Measurements from ENCODE around the gene S1PR3.

S1PR3 gene

GRCh38 chr9:89000371-89000781, 9.1 kb downstream of the S1PR3 start:
- H3K27me3 ChIP-seq (ENCODE audit: control insufficient read depth in 1 of 2, insufficient read depth in 2 of 2, low read length in 2 of 2), result no peaks in the 10 kb centered on the region
- H3K9me3 ChIP-seq (ENCODE audit: control insufficient read depth in 2 of 2, low read length in 2 of 2), result no peaks in the 10 kb centered on the region
- peaks cover 23 to 24% of the 10 kb centered on the region in 2 donors for H3K36me3 ChIP-seq (ENCODE audit: control insufficient read depth in 2 of 2, insufficient read depth in 2 of 2, low read length in 2 of 2)
- H3K27ac ChIP-seq (ENCODE audit: low read length), result peak overlapping the region; percentile 60
- peak overlapping the region in 1 of 2 donors; percentile 64 for H3K4me3 ChIP-seq (ENCODE audit: low read length in 2 of 2)
- peak overlapping the region in 1 of 2 donors; percentile 1 for H3K9ac ChIP-seq (ENCODE audit: low read length in 2 of 2)
- peaks cover 61% of the 10 kb centered on the region for H3K4me1 ChIP-seq (ENCODE audit: control insufficient read depth, insufficient read depth, low read length)

- Histone ChIP-seq H3K27ac (ENCODE audit: low read length) (peak overlapping the region; percentile 60), H3K9ac (ENCODE audit: low read length in 2 of 2) (peak overlapping the region; percentile 1 to 21)
These were observed 10.0 kb downstream of the S1PR3 start for GRCh38 chr9:89000973-89001916.

GRCh38 chr9:89001917-89002540, 10.8 kb downstream of the S1PR3 start:
- no peak overlapping the region for H3K9ac ChIP-seq (ENCODE audit: low read length in 2 of 2)
- peak overlapping the region; percentile 60 for H3K27ac ChIP-seq (ENCODE audit: low read length)
- peaks cover 49% of the 10 kb centered on the region for H3K4me1 ChIP-seq (ENCODE audit: control insufficient read depth, insufficient read depth, low read length)
- H3K9me3 ChIP-seq (ENCODE audit: control insufficient read depth in 2 of 2, low read length in 2 of 2), result no peaks in the 10 kb centered on the region
- H3K36me3 ChIP-seq (ENCODE audit: control insufficient read depth in 2 of 2, insufficient read depth in 2 of 2, low read length in 2 of 2), result peaks cover 21 to 24% of the 10 kb centered on the region in 2 donors
- no peaks in the 10 kb centered on the region for H3K27me3 ChIP-seq (ENCODE audit: control insufficient read depth in 1 of 2, insufficient read depth in 2 of 2, low read length in 2 of 2)
- H3K4me3 ChIP-seq (ENCODE audit: low read length in 2 of 2), result no peak overlapping the region

More at GRCh38 chr9:89000973-89001916, 10.0 kb downstream of the S1PR3 start:
- peaks cover 22 to 24% of the 10 kb centered on the region in 2 donors for H3K36me3 ChIP-seq (ENCODE audit: control insufficient read depth in 2 of 2, insufficient read depth in 2 of 2, low read length in 2 of 2)
- no peaks in the 10 kb centered on the region for H3K27me3 ChIP-seq (ENCODE audit: control insufficient read depth in 1 of 2, insufficient read depth in 2 of 2, low read length in 2 of 2)
- H3K9me3 ChIP-seq (ENCODE audit: control insufficient read depth in 2 of 2, low read length in 2 of 2), result no peaks in the 10 kb centered on the region
- peak overlapping the region; percentile 31 to 64 for H3K4me3 ChIP-seq (ENCODE audit: low read length in 2 of 2)
- peaks cover 56% of the 10 kb centered on the region for H3K4me1 ChIP-seq (ENCODE audit: control insufficient read depth, insufficient read depth, low read length)

GRCh38 chr9:89002987-89003386, 11.7 kb downstream of the S1PR3 start:
- Histone ChIP-seq H3K27ac (ENCODE audit: low read length) (no peak overlapping the region), H3K27me3 (ENCODE audit: control insufficient read depth in 1 of 2, insufficient read depth in 2 of 2, low read length in 2 of 2) (no peaks in the 10 kb centered on the region), H3K9ac (ENCODE audit: low read length in 2 of 2) (no peak overlapping the region), H3K4me1 (ENCODE audit: control insufficient read depth, insufficient read depth, low read length) (peaks cover 40% of the 10 kb centered on the region), H3K9me3 (ENCODE audit: control insufficient read depth in 2 of 2, low read length in 2 of 2) (no peaks in the 10 kb centered on the region), H3K36me3 (ENCODE audit: control insufficient read depth in 2 of 2, insufficient read depth in 2 of 2, low read length in 2 of 2) (peaks cover 23 to 24% of the 10 kb centered on the region in 2 donors), H3K4me3 (ENCODE audit: low read length in 2 of 2) (no peak overlapping the region)

- H3K4me3 ChIP-seq (ENCODE audit: low read length in 2 of 2), result no peak overlapping the region
- no peaks in the 10 kb centered on the region for H3K27me3 ChIP-seq (ENCODE audit: control insufficient read depth in 1 of 2, insufficient read depth in 2 of 2, low read length in 2 of 2)
- H3K27ac ChIP-seq (ENCODE audit: low read length), result no peak overlapping the region
- H3K36me3 ChIP-seq (ENCODE audit: control insufficient read depth in 2 of 2, insufficient read depth in 2 of 2, low read length in 2 of 2), result peaks cover 23 to 24% of the 10 kb centered on the region in 2 donors
- no peaks in the 10 kb centered on the region for H3K9me3 ChIP-seq (ENCODE audit: control insufficient read depth in 2 of 2, low read length in 2 of 2)
- H3K4me1 ChIP-seq (ENCODE audit: control insufficient read depth, insufficient read depth, low read length), result peaks cover 21% of the 10 kb centered on the region
- H3K9ac ChIP-seq (ENCODE audit: low read length in 2 of 2), result no peak overlapping the region
These were observed 14.1 kb downstream of the S1PR3 start for GRCh38 chr9:89005323-89005722.

- no peak overlapping the region for H3K27ac ChIP-seq (ENCODE audit: low read length)
- no peaks in the 10 kb centered on the region for H3K9me3 ChIP-seq (ENCODE audit: control insufficient read depth in 2 of 2, low read length in 2 of 2)
- no peaks in the 10 kb centered on the region for H3K27me3 ChIP-seq (ENCODE audit: control insufficient read depth in 1 of 2, insufficient read depth in 2 of 2, low read length in 2 of 2)
- peaks cover 12% of the 10 kb centered on the region for H3K4me1 ChIP-seq (ENCODE audit: control insufficient read depth, insufficient read depth, low read length)
- H3K9ac ChIP-seq (ENCODE audit: low read length in 2 of 2), result no peak overlapping the region
- peaks cover 23 to 24% of the 10 kb centered on the region in 2 donors for H3K36me3 ChIP-seq (ENCODE audit: control insufficient read depth in 2 of 2, insufficient read depth in 2 of 2, low read length in 2 of 2)
- no peak overlapping the region for H3K4me3 ChIP-seq (ENCODE audit: low read length in 2 of 2)
These were observed 15.0 kb downstream of the S1PR3 start for GRCh38 chr9:89006267-89006666.

GRCh38 chr9:89006996-89007967, 16.0 kb downstream of the S1PR3 start:
- Histone ChIP-seq H3K27me3 (ENCODE audit: control insufficient read depth in 1 of 2, insufficient read depth in 2 of 2, low read length in 2 of 2) (no peaks in the 10 kb centered on the region), H3K4me1 (ENCODE audit: control insufficient read depth, insufficient read depth, low read length) (peaks cover 5% of the 10 kb centered on the region), H3K36me3 (ENCODE audit: control insufficient read depth in 2 of 2, insufficient read depth in 2 of 2, low read length in 2 of 2) (peaks cover 18 to 20% of the 10 kb centered on the region in 2 donors), H3K27ac (ENCODE audit: low read length) (no peak overlapping the region), H3K9me3 (ENCODE audit: control insufficient read depth in 2 of 2, low read length in 2 of 2) (no peaks in the 10 kb centered on the region), H3K9ac (ENCODE audit: low read length in 2 of 2) (no peak overlapping the region), H3K4me3 (ENCODE audit: low read length in 2 of 2) (no peak overlapping the region)

GRCh38 chr9:89008055-89008743, 16.9 kb downstream of the S1PR3 start:
- Histone ChIP-seq H3K9me3 (ENCODE audit: control insufficient read depth in 2 of 2, low read length in 2 of 2) (no peaks in the 10 kb centered on the region), H3K9ac (ENCODE audit: low read length in 2 of 2) (no peak overlapping the region), H3K36me3 (ENCODE audit: control insufficient read depth in 2 of 2, insufficient read depth in 2 of 2, low read length in 2 of 2) (peaks cover 9 to 11% of the 10 kb centered on the region in 2 donors), H3K4me1 (ENCODE audit: control insufficient read depth, insufficient read depth, low read length) (peaks cover 5% of the 10 kb centered on the region), H3K27me3 (ENCODE audit: control insufficient read depth in 1 of 2, insufficient read depth in 2 of 2, low read length in 2 of 2) (no peaks in the 10 kb centered on the region), H3K27ac (ENCODE audit: low read length) (no peak overlapping the region), H3K4me3 (ENCODE audit: low read length in 2 of 2) (no peak overlapping the region)

- no peaks in the 10 kb centered on the region for H3K27me3 ChIP-seq (ENCODE audit: control insufficient read depth in 1 of 2, insufficient read depth in 2 of 2, low read length in 2 of 2)
- H3K4me3 ChIP-seq (ENCODE audit: low read length in 2 of 2), result no peak overlapping the region
- peaks cover 5% of the 10 kb centered on the region for H3K4me1 ChIP-seq (ENCODE audit: control insufficient read depth, insufficient read depth, low read length)
- no peak overlapping the region for H3K9ac ChIP-seq (ENCODE audit: low read length in 2 of 2)
- H3K27ac ChIP-seq (ENCODE audit: low read length), result no peak overlapping the region
- H3K36me3 ChIP-seq (ENCODE audit: control insufficient read depth in 2 of 2, insufficient read depth in 2 of 2, low read length in 2 of 2), result peaks cover 5 to 7% of the 10 kb centered on the region in 2 donors
- no peaks in the 10 kb centered on the region for H3K9me3 ChIP-seq (ENCODE audit: control insufficient read depth in 2 of 2, low read length in 2 of 2)
These were observed 17.7 kb downstream of the S1PR3 start for GRCh38 chr9:89008744-89009545.
